HG03342 (cell line): ENCODE measurements around the gene B3GLCT.

Experiments
- ATAC-seq: cut with Tn5 transposase; IDR thresholded peaks from one replicate; pipeline ENCODE4 v1.9.1; 2021; ENCODE audit warnings: mild to moderate bottlenecking, moderate library complexity; ENCODE audit not compliant: unreplicated experiment

Gene B3GLCT

DNA sequence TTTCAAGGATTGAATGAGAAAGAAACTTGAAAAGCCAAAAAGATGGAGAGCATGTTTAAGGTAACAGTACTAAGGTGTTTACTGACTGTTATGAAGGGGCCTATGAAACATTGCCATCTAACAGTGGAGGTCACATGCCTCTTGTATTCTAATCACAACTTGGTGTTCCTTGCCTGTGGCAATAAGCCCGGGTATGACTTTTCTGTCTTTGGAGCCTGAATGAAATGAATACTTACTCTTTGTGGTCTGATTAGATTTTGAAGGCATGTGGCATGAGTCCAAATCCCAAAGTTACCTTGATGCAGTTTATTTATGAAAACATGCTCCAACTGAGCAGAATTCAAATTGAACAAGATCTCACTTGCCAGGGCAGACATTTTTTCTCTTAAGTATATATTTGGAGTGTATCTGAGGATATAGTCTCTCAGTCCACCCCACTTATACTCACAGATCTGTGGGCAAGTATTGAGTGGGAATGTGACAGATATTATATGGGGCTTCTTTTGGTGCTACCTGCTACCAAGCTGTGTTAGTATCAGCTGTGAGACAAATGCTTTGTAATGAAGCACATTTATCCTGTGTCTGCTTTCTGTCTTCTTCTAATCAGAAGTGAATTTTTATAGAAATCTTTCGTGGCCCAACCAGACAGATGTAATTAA, 67.5 kb downstream of the B3GLCT start:
- ATAC-seq: no peak

DNA sequence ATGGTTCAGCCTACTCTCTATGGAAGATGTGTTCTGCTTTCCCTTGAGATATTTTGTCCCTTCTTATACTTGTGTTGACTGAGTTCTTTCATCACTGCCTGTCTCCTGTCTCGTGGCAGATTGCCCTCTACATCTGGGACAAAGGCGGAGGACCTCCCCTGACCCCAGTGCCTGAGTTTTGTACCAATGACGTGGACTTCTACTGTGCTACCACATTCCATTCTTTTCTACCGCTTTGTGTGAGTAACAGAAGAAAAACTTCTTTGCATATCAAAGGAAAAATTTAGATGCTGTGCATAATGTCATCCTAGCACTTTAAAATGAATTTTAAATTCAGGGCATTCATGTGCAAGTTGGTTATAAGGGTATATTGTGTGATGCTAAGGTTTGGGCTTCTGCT, 74.6 kb downstream of the B3GLCT start:
- ATAC-seq: no peak

GRCh38 chr13:31276421-31276820, 76.6 kb downstream of the B3GLCT start:
- no peak for ATAC-seq

DNA sequence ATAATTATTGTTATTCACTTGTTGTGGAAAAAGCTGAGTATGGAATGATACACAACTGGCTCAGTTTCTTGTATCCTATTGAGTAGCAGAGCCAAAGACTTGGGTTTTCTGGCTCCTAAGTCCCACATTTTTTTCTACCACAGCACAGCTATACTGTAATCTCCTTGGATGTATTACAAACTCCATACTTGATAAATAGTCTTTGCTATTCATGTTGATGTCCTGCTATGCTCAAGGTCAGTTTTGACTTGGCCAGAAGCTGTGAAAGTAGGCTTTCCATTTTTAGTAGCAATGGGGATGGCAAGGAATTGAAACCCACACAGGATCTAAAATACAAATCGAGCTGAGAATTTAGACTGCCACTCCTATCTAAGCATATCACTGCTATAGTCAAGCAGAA, 79.1 kb downstream of the B3GLCT start:
- no peak for ATAC-seq

- ATAC-seq: no peak
Observed at GRCh38 chr13:31282741-31283455, 83.1 kb downstream of the B3GLCT start.

DNA sequence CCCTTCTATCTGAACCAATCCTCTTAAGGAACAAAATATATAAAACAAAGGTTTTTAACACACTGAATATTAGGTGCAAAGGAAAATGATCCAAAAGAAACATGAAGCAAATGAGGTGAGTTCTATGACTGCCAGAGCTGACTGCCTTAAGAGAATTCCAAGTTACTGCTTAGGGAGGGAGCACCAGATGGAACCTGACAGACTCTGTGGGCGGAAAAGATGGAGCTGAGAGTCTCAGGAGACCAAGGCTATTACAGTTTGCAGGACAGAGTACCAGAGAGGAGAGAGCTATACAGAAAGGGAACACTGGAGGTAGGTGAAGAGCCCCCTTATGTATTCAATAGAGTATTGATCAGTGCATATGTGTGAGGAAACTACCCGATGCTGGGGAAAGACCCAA, 87.2 kb downstream of the B3GLCT start:
- no peak for ATAC-seq

DNA sequence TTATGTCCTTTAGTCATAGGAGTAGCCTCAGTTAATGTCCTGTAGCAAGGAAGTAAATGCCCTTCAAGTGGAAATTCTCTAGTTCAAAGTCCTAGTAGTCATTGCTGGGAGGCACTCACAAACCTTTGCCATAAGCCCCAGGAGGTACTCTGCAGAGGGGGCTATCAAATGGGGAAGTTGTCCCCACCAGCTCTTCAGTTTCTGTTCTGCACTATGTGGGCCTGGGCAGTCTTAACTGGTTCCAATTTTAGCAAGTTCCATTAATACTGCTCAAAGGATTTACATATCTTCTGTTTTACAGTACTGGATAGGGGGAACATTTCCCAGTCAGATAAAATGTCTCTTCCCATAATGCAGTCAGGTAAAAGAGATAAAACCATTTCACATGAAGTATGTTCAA, 101.3 kb downstream of the B3GLCT start:
- ATAC-seq: no peak

GRCh38 chr13:31310356-31310755, 110.6 kb downstream of the B3GLCT start:
- ATAC-seq: no peak

GRCh38 chr13:31310786-31311185, 111.0 kb downstream of the B3GLCT start:
- ATAC-seq: no peak

GRCh38 chr13:31311921-31312320, 112.1 kb downstream of the B3GLCT start:
- ATAC-seq: no peak

- ATAC-seq: no peak
Observed at GRCh38 chr13:31314961-31315360, 115.2 kb downstream of the B3GLCT start.

GRCh38 chr13:31320946-31321345, 121.2 kb downstream of the B3GLCT start:
- ATAC-seq: no peak

- no peak for ATAC-seq
Observed at GRCh38 chr13:31321457-31321856, 121.7 kb downstream of the B3GLCT start.

- ATAC-seq: no peak
Observed at GRCh38 chr13:31322026-31322425, 122.3 kb downstream of the B3GLCT start.

GRCh38 chr13:31322702-31323405, 123.1 kb downstream of the B3GLCT start:
- no peak for ATAC-seq

GRCh38 chr13:31327182-31327860, 127.5 kb downstream of the B3GLCT start:
- no peak for ATAC-seq

- no peak for ATAC-seq
Observed at GRCh38 chr13:31328549-31329235, 128.9 kb downstream of the B3GLCT start.

DNA sequence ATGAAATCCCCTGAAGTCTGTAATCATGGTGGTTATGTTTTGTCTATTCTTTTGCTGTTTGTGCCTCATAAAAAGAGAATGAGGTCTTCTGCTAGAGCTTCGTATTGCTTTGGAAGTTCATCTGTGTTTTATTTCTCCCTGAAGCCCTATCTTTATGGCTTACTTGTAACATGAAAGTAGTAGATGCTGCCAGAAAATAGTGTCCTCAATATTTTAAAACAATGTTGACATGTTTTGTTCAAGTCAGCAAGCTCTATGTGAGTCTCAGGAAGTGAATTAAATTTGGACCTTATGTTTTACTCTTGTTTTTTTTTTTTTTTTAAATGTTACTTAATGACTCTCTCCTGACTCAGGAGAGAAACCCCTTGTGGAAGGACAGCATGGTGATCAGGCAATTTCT, 130.5 kb downstream of the B3GLCT start:
- no peak for ATAC-seq

DNA sequence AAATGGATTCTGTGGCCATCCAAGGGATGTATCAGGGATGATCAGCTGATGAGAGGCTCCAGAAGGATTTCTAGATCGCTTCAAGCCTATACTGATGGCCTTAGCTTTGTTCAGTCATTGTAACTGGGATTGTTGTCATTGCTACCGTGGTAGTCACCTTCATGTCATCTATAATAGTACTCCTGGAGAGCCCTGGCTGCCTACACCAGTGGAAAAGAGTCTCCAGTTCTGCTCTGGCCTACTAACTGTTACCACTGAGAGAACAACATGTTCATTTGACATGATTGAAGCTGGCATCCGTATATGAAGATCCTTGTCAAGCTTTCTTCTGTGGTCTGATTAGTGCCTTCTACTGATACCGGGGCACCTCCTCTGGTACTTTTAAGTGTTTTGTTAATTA, 131.3 kb downstream of the B3GLCT start:
- ATAC-seq: no peak

- no peak for ATAC-seq
Observed at GRCh38 chr13:31334547-31334946, 134.8 kb downstream of the B3GLCT start.

GRCh38 chr13:31334994-31335557, 135.3 kb downstream of the B3GLCT start:
- ATAC-seq: no peak
